ENCODE measurements around the gene COA3.

GRCh38 chr17:42784409-42784808 lies 14.1 kb downstream of the COA3 start:
- TF ChIP-seq CTCF (IDR thresholded peaks at IDR 0.05) (no peak), POLR2A (IDR thresholded peaks at IDR 0.05) (no peak)

All from uterus (tissue), 2 donors.